Measurements from ENCODE around the gene KASH5. TPM values are rescaled to one million over a fixed set of nuclear protein-coding genes. Genes with fewer than 3 reads are reported as not detected.

The KASH5 gene
- total RNA-seq, 2 donors from 2014 or later: not detected

DNA sequence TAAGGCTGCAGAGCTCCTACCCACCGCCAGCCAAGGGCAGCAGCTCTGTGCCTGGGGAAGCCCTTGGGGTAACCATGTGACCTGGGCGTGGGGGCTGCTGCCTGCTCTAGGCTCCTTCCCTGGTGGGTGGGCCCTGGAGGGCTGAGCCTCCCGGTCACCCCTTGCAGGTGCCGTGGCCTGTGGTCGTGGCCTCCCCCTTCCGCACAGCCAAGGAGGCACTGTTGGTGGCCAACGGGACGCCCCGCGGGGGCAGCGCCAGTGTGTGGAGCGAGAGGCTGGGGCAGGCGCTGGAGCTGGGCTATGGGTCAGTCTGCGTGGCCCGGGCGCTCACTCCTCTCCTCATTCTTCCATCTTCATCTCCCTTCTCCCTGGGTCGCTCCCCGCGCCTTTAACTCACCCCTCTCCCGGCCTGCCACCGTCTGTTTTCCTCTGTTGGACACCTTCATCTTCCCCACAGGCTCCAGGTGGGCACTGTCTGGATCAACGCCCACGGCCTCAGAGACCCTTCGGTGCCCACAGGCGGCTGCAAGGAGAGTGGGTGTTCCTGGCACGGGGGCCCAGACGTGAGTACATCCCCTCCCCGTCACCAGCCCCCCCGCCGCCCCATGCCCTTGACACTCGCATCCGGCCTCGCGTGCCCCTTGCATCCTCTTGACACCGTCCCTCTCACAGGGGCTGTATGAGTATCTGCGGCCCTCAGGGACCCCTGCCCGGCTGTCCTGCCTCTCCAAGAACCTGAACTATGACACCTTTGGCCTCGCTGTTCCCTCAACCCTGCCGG is 76.1 kb downstream of the KASH5 start:
- intact Hi-C loops (cut with DNase I): no loop called here
- no peak for ATAC-seq
- DNase-seq: no peak

DNA sequence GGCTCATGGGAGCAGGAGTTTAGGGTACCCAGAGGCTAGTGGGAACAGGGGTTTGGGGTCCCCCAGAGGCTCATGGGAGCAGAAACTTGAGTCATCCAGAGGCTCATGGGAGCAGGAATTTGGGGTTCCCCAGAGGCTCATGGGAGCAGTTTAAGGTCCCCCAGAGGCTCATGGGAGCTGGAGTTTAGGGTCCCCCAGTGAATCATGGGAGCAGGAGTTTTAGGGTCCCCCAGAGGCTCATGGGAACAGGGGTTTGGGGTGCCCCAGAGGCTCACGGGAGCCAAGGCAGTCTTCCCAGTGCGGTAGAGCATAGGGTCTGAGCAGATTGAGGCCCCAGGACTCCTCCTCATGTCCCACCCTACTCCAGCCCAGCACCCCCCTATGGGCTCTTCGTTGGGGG is 77.3 kb downstream of the KASH5 start:
- DNase-seq (no peak), ATAC-seq (no peak)
- intact Hi-C loops (cut with DNase I): no loop called here

Other genes starting within 250 kb of the KASH5 start
- gene HRC, start 232.9 kb upstream of the KASH5 start, total RNA-seq: 100 to 1,000 TPM; 480 to 499 TPM
- gene TRPM4, start 230.5 kb upstream of the KASH5 start, total RNA-seq: 10 to 100 TPM; 24.4 to 30.6 TPM
- 1 to 10 TPM; 1.1 to 2.0 TPM for gene SLC6A16, start 63.1 kb upstream of the KASH5 start, total RNA-seq
- 10 to 100 TPM in 1 of 2 donors, 1 to 10 TPM in 1; 7.1 to 10.6 TPM for gene CD37, start 52.8 kb upstream of the KASH5 start, total RNA-seq
- gene TEAD2, start 25.8 kb upstream of the KASH5 start, total RNA-seq: 10 to 100 TPM; 43.8 to 45.0 TPM
- not detected for gene DKKL1, start 24.4 kb upstream of the KASH5 start, total RNA-seq
- not detected for gene PTH2, start 35.2 kb downstream of the KASH5 start, total RNA-seq
- not detected for gene GFY, start 37.1 kb downstream of the KASH5 start, total RNA-seq
- gene SLC17A7, start 53.3 kb downstream of the KASH5 start, total RNA-seq: 1 to 10 TPM; 1.7 to 2.5 TPM
- gene PIH1D1, start 63.6 kb downstream of the KASH5 start, total RNA-seq: 10 to 100 TPM; 32.2 to 42.5 TPM
- gene ALDH16A1, start 65.0 kb downstream of the KASH5 start, total RNA-seq: 10 to 100 TPM; 16.8 to 17.5 TPM
- gene FLT3LG, start 86.0 kb downstream of the KASH5 start, total RNA-seq: 1 to 10 TPM; 4.9 to 6.0 TPM
- gene RPL13A, start 99.4 kb downstream of the KASH5 start, total RNA-seq: 1,000 to 10,000 TPM; 1,559 to 1,594 TPM
- gene RPS11, start 108.2 kb downstream of the KASH5 start, total RNA-seq: 1,000 to 10,000 TPM; 1,060 to 1,184 TPM
- 100 to 1,000 TPM; 156 to 202 TPM for gene FCGRT, start 124.4 kb downstream of the KASH5 start, total RNA-seq
- 10 to 100 TPM; 27.3 to 34.9 TPM for gene RCN3, start 139.8 kb downstream of the KASH5 start, total RNA-seq
- gene NOSIP, start 192.3 kb downstream of the KASH5 start, total RNA-seq: 10 to 100 TPM; 43.6 to 48.6 TPM
- gene PRRG2, start 193.1 kb downstream of the KASH5 start, total RNA-seq: 1 to 10 TPM in 1 of 2 donors, under 1 TPM in 1; 0.68 to 1.1 TPM
- gene PRR12, start 202.9 kb downstream of the KASH5 start, total RNA-seq: 10 to 100 TPM; 12.9 to 15.9 TPM